HG03558 (cell line): ENCODE measurements around the gene SCN5A.

Experiments used
- ATAC-seq: cut with Tn5 transposase; IDR thresholded peaks from one replicate; pipeline ENCODE4 v1.9.1; 2021; ENCODE audit warnings: moderate number of reproducible peaks; ENCODE audit not compliant: unreplicated experiment; ENCODE audit errors: extremely low read depth

The SCN5A gene

GRCh38 chr3:38549957-38550840 lies 99.3 kb downstream of the SCN5A start:
- no peak for ATAC-seq

- no peak for ATAC-seq
These were observed 100.0 kb downstream of the SCN5A start for GRCh38 chr3:38549486-38549885.

- no peak for ATAC-seq
These were observed 100.4 kb downstream of the SCN5A start for GRCh38 chr3:38549082-38549481.

- no peak for ATAC-seq
These were observed 101.1 kb downstream of the SCN5A start for GRCh38 chr3:38548154-38548931.

- no peak for ATAC-seq
These were observed 103.5 kb downstream of the SCN5A start for GRCh38 chr3:38545983-38546382.

GRCh38 chr3:38545550-38545949 lies 103.9 kb downstream of the SCN5A start:
- ATAC-seq: no peak

GRCh38 chr3:38544926-38545325 lies 104.6 kb downstream of the SCN5A start:
- no peak for ATAC-seq

GRCh38 chr3:38543586-38543985 lies 105.9 kb downstream of the SCN5A start:
- ATAC-seq: no peak

- no peak for ATAC-seq
These were observed 106.8 kb downstream of the SCN5A start for GRCh38 chr3:38542401-38543298.

- no peak for ATAC-seq
These were observed 107.7 kb downstream of the SCN5A start for GRCh38 chr3:38541806-38542205.

- no peak for ATAC-seq
These were observed 110.6 kb downstream of the SCN5A start for GRCh38 chr3:38538773-38539353.

GRCh38 chr3:38536671-38537070 lies 112.8 kb downstream of the SCN5A start:
- no peak for ATAC-seq

GRCh38 chr3:38534604-38535003 lies 114.9 kb downstream of the SCN5A start:
- ATAC-seq: no peak

GRCh38 chr3:38534180-38534579 lies 115.3 kb downstream of the SCN5A start:
- no peak for ATAC-seq

- ATAC-seq: no peak
These were observed 116.1 kb downstream of the SCN5A start for GRCh38 chr3:38533285-38533976.

GRCh38 chr3:38532529-38532928 lies 117.0 kb downstream of the SCN5A start:
- ATAC-seq: no peak

GRCh38 chr3:38528457-38528856 lies 121.0 kb downstream of the SCN5A start:
- no peak for ATAC-seq

- ATAC-seq: no peak
These were observed 122.7 kb downstream of the SCN5A start for GRCh38 chr3:38526792-38527191.

- no peak for ATAC-seq
These were observed 125.2 kb downstream of the SCN5A start for GRCh38 chr3:38524141-38524739.
